ENCODE results near the gene ADAM12. TPM values are rescaled to one million over a fixed set of nuclear protein-coding genes. Genes with fewer than 3 reads are reported as not detected.

The ADAM12 gene
- total and polyA plus RNA-seq, 9 of the 15 experiments (the other 6 are each of a cell fraction or from before 2014, with no cell fraction given), result not detected

DNA sequence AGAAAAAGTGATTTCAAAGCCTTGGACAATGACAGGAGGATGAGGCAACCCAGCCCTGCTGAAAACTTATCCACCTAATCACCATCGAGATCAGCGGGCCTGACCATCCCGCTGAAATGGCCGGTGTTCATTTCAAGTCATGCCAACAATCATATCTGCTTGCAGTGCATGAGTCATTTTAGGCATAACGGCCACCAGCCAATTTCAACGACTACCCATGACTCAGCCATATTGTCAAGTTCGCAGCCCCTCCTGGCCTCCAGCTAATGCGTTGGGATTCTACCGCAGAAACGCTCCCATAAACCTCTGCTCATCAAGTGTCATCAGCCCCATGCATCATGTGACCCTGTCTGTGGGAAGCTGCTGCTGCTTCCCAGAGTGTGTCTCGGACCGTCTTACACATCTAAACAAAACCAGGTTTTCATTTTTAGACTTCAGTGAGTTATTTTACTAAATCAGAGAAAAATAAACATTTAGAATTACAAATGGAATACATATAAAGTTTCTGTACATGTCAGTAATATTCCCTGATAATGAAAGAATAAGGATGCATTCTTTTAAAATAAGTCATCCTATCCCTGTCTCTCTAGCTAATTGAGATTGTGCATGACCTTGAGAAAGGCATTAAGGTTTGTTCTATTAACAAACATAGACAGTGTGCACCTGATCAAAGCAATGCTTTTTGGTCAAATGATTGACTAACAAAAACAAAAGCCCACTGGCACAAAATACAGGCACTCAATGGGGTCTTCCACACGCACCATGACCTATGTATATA lies 188.9 kb downstream of the ADAM12 start (continued):
- TF ChIP-seq, protein P1, sequence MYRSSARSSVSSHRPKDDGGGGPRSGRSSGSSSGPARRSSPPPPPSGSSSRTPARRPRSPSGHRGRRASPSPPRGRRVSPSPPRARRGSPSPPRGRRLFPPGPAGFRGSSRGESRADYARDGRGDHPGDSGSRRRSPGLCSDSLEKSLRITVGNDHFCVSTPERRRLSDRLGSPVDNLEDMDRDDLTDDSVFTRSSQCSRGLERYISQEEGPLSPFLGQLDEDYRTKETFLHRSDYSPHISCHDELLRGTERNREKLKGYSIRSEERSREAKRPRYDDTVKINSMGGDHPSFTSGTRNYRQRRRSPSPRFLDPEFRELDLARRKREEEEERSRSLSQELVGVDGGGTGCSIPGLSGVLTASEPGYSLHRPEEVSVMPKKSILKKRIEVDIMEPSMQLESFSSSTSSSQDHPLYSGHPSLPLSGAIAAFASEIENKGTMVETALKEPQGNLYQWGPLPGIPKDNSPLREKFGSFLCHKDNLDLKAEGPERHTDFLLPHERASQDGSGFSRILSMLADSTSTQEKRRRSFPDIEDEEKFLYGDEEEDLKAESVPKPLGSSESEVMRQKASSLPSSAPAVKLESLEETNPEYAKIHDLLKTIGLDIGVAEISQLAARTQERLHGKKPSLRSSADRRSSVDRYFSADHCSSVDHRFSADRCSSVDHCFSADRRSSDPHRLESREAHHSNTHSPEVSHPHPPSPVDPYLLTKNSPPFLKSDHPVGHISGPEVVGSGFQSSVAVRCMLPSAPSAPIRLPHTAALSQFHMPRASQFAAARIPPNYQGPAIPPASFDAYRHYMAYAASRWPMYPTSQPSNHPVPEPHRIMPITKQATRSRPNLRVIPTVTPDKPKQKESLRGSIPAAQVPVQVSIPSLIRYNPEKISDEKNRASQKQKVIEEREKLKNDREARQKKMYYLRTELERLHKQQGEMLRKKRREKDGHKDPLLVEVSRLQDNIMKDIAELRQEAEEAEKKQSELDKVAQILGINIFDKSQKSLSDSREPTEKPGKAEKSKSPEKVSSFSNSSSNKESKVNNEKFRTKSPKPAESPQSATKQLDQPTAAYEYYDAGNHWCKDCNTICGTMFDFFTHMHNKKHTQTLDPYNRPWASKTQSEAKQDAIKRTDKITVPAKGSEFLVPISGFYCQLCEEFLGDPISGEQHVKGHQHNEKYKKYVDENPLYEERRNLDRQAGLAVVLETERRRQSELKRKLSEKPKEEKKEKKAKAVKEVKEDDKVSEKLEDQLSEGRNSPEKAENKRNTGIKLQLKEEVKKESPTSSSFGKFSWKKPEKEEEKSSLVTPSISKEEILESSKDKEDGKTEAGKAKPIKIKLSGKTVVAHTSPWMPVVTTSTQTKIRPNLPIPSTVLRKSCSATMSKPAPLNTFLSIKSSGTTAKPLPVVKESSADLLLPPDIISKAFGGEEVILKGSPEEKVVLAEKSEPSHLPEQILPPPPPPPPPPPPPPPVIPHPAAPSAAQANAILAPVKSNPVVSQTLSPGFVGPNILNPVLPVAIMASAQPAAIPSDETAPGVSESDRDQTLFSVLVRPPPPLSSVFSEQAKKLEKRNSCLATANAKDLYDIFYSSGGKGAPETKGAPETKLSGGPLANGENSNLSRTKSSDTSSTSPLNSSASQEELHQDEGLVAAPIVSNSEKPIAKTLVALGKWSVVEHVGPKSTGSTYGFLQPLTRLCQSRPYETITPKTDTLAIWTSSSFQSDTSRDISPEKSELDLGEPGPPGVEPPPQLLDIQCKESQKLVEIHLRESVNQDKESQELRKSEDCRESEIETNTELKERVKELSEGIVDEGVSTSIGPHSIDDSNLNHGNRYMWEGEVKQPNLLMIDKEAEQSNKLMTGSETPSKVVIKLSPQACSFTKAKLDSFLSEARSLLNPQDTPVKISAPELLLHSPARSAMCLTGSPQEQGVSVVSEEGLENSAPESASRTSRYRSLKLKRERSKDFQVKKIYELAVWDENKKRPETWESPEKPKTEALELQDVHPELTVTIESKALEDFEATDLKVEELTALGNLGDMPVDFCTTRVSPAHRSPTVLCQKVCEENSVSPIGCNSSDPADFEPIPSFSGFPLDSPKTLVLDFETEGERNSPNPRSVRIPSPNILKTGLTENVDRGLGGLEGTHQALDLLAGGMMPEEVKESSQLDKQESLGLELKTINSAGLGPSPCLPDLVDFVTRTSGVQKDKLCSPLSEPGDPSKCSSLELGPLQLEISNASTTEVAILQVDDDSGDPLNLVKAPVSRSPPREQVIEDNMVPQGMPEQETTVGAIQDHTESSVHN (IDR thresholded peaks at IDR 0.05; ENCODE audit: borderline replicate concordance in 1 of 2, low read depth in 1 of 2), result peak in 1 of 2 experiments; percentile 38; a peak in 1 of 4 replicates
- peak; percentile 70 for TF ChIP-seq SOX6 (IDR thresholded peaks at IDR 0.05)
- TF ChIP-seq ATF6 (CRISPR knock-in tag; IDR thresholded peaks at IDR 0.05), result no peak
- peak; percentile 77; the same call in 1 of the 2 replicates for TF ChIP-seq NFE2L1 (tag; IDR thresholded peaks at IDR 0.05; ENCODE audit: borderline replicate concordance, low read depth)
- no peak for TF ChIP-seq SIN3B (IDR thresholded peaks at IDR 0.05; ENCODE audit: low read depth)
- no peak for TF ChIP-seq FOXA1 (IDR thresholded peaks at IDR 0.05; ENCODE audit: borderline replicate concordance)
- 0 out of 2 replicates have a peak, but pooled peaks have one; percentile 33 for TF ChIP-seq STAT5A (IDR thresholded peaks at IDR 0.05; ENCODE audit: borderline replicate concordance, low read length)
- TF ChIP-seq, protein P2, sequence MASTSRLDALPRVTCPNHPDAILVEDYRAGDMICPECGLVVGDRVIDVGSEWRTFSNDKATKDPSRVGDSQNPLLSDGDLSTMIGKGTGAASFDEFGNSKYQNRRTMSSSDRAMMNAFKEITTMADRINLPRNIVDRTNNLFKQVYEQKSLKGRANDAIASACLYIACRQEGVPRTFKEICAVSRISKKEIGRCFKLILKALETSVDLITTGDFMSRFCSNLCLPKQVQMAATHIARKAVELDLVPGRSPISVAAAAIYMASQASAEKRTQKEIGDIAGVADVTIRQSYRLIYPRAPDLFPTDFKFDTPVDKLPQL (IDR thresholded peaks at IDR 0.05; ENCODE audit: extremely low read depth, insufficient read length), result no peak
- TF ChIP-seq SMARCA4 (IDR thresholded peaks at IDR 0.05), result peak; percentile 73; the same call in 1 of the 2 replicates
- no peak for TF ChIP-seq PCBP2 (IDR thresholded peaks at IDR 0.05; ENCODE audit: low read depth, low read length, poor library complexity, severe bottlenecking)
- TF ChIP-seq CLOCK (CRISPR knock-in tag; IDR thresholded peaks at IDR 0.05; ENCODE audit: borderline replicate concordance), result no peak
- TF ChIP-seq CCAR2 (IDR thresholded peaks at IDR 0.05; ENCODE audit: low read depth, low read length), result no peak
- TF ChIP-seq GATA2 (CRISPR knock-in tag; IDR thresholded peaks at IDR 0.05), result no peak

All from K562 (cell line).